Measurements from ENCODE around the gene SCGB1C1.

Gene SCGB1C1

GRCh38 chr11:205221-206001 is 12.5 kb downstream of the SCGB1C1 start:
- DNase-seq (ENCODE audit: low read depth in 2 of 2), result no peak

GRCh38 chr11:206002-206384 is 13.1 kb downstream of the SCGB1C1 start:
- no peak for DNase-seq (ENCODE audit: low read depth in 2 of 2)

GRCh38 chr11:206526-207207 is 13.8 kb downstream of the SCGB1C1 start:
- no peak for DNase-seq (ENCODE audit: low read depth in 2 of 2)

- DNase-seq (ENCODE audit: low read depth in 2 of 2), result peak; percentile 97
These were observed 14.5 kb downstream of the SCGB1C1 start, which contains the start of the genes BET1L and RIC8A for GRCh38 chr11:207208-207862. TSS of gene BET1L (minus strand) at chr11:207399. CDS start at chr11:207321, 78 bp downstream. TSS of gene RIC8A (plus strand) at chr11:207708. CDS start at chr11:208855, 1,147 bp downstream.

GRCh38 chr11:207863-208180 is 14.9 kb downstream of the SCGB1C1 start:
- no peak for DNase-seq (ENCODE audit: low read depth in 2 of 2)

- DNase-seq (ENCODE audit: low read depth in 2 of 2), result peak; percentile 34 to 36
These were observed 15.5 kb downstream of the SCGB1C1 start for GRCh38 chr11:208181-208916.

- DNase-seq (ENCODE audit: low read depth in 2 of 2), result no peak
These were observed 16.0 kb downstream of the SCGB1C1 start for GRCh38 chr11:208917-209260.

- DNase-seq (ENCODE audit: low read depth in 2 of 2), result no peak
These were observed 16.6 kb downstream of the SCGB1C1 start for GRCh38 chr11:209275-210121.

- DNase-seq (ENCODE audit: low read depth in 2 of 2), result peak; percentile 46 to 51
These were observed 17.4 kb downstream of the SCGB1C1 start for GRCh38 chr11:210122-210802.

- DNase-seq (ENCODE audit: low read depth in 2 of 2), result no peak
These were observed 17.9 kb downstream of the SCGB1C1 start for GRCh38 chr11:210803-211180.

- no peak for DNase-seq (ENCODE audit: low read depth in 2 of 2)
These were observed 18.4 kb downstream of the SCGB1C1 start for GRCh38 chr11:211295-211694.

GRCh38 chr11:211741-212140 is 18.9 kb downstream of the SCGB1C1 start:
- no peak for DNase-seq (ENCODE audit: low read depth in 2 of 2)

- no peak for DNase-seq (ENCODE audit: low read depth in 2 of 2)
These were observed 19.5 kb downstream of the SCGB1C1 start for GRCh38 chr11:212150-213100.

- no peak for DNase-seq (ENCODE audit: low read depth in 2 of 2)
These were observed 20.2 kb downstream of the SCGB1C1 start for GRCh38 chr11:213111-213510.

- no peak for DNase-seq (ENCODE audit: low read depth in 2 of 2)
These were observed 21.2 kb downstream of the SCGB1C1 start for GRCh38 chr11:214083-214482.

GRCh38 chr11:215581-216037 is 22.7 kb downstream of the SCGB1C1 start:
- DNase-seq (ENCODE audit: low read depth in 2 of 2), result no peak

- no peak for DNase-seq (ENCODE audit: low read depth in 2 of 2)
These were observed 23.4 kb downstream of the SCGB1C1 start for GRCh38 chr11:216081-216974.

- DNase-seq (ENCODE audit: low read depth in 2 of 2), result no peak
These were observed 24.8 kb downstream of the SCGB1C1 start for GRCh38 chr11:217704-218103.

Data from fibroblast of skin of left quadriceps (primary cell).